ENCODE measurements around the gene BCL2L12. TPM values are rescaled to one million over a fixed set of nuclear protein-coding genes. Genes with fewer than 3 reads are reported as not detected.
A peak's percentile ranks its signal among the peaks of the same experiment; 100 is the strongest.

Gene BCL2L12
- total and polyA plus RNA-seq, 2 of the 13 experiments (the other 11 are each of a cell fraction or from before 2014, with no cell fraction given): 26.8 to 40.8 TPM

DNA sequence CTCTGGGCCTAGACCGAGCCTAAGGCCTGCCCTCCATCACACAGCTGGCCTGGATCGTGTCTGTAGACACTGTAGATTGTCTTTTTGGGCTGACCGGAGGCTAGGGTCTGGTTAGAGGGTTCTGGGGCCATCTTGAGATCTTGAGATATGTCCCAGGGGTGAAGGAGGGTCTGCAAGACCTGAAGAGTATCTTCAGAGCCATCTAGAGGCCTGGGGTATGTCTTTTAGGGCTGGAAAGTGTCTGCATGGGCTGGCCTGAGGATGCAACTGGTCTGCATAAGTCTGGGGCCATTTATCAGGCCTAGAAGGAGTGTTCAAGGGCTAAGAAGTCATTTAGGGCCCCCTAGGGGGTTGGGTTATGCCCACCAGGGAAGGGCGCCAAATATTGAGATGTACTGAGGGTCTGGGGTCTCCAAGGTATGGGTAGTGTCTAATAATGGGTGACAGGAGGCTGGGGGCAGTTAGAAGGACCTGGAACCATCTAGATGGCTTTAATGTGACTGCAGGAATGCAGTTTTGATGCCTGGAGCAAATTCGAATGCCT, 23.2 kb upstream of the BCL2L12 start (continued):
- TF ChIP-seq, protein P1, sequence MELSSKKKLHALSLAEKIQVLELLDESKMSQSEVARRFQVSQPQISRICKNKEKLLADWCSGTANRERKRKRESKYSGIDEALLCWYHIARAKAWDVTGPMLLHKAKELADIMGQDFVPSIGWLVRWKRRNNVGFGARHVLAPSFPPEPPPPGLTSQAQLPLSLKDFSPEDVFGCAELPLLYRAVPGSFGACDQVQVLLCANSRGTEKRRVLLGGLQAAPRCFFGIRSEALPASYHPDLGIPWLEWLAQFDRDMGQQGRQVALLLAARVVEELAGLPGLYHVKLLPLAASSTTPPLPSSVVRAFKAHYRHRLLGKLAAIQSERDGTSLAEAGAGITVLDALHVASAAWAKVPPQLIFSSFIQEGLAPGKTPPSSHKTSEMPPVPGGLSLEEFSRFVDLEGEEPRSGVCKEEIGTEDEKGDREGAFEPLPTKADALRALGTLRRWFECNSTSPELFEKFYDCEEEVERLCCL (CRISPR knock-in tag; IDR thresholded peaks at IDR 0.05; ENCODE audit: borderline replicate concordance): no peak
- TF ChIP-seq ZNF430 (CRISPR knock-in tag; IDR thresholded peaks at IDR 0.05) (no peak), KDM5A (IDR thresholded peaks at IDR 0.05; ENCODE audit: borderline replicate concordance, low read length) (peak; percentile 47), MZF1 (CRISPR knock-in tag; IDR thresholded peaks at IDR 0.05; ENCODE audit: borderline replicate concordance) (no peak), ZNF891 (CRISPR knock-in tag; IDR thresholded peaks at IDR 0.05) (no peak), CREB3 (CRISPR knock-in tag; IDR thresholded peaks at IDR 0.05) (no peak), NBN (conservative IDR thresholded peaks at IDR 0.05) (no peak), GTF2F1 (IDR thresholded peaks at IDR 0.05; ENCODE audit: low read length) (no peak), ZBTB3 (CRISPR knock-in tag; IDR thresholded peaks at IDR 0.05; ENCODE audit: borderline replicate concordance, low read depth) (no peak), ZSCAN22 (CRISPR knock-in tag; IDR thresholded peaks at IDR 0.05) (no peak), ZSCAN21 (CRISPR knock-in tag; IDR thresholded peaks at IDR 0.05; ENCODE audit: borderline replicate concordance) (no peak), KLF6 (CRISPR knock-in tag; IDR thresholded peaks at IDR 0.05) (no peak), ZNF691 (CRISPR knock-in tag; IDR thresholded peaks at IDR 0.05; ENCODE audit: borderline replicate concordance, low read depth) (no peak), ZNF264 (CRISPR knock-in tag; IDR thresholded peaks at IDR 0.05) (no peak), IRF1 (CRISPR knock-in tag; IDR thresholded peaks at IDR 0.05; ENCODE audit: low read depth) (no peak), SP2 (CRISPR knock-in tag; IDR thresholded peaks at IDR 0.05) (no peak), ZNF3 (CRISPR knock-in tag; IDR thresholded peaks at IDR 0.05) (no peak), SAP130 (CRISPR knock-in tag; IDR thresholded peaks at IDR 0.05; ENCODE audit: low read depth) (no peak), MLXIP (CRISPR knock-in tag; IDR thresholded peaks at IDR 0.05; ENCODE audit: borderline replicate concordance) (0 out of 2 replicates have a peak, but pooled peaks have one; percentile 2)
- TF ChIP-seq, protein P2, sequence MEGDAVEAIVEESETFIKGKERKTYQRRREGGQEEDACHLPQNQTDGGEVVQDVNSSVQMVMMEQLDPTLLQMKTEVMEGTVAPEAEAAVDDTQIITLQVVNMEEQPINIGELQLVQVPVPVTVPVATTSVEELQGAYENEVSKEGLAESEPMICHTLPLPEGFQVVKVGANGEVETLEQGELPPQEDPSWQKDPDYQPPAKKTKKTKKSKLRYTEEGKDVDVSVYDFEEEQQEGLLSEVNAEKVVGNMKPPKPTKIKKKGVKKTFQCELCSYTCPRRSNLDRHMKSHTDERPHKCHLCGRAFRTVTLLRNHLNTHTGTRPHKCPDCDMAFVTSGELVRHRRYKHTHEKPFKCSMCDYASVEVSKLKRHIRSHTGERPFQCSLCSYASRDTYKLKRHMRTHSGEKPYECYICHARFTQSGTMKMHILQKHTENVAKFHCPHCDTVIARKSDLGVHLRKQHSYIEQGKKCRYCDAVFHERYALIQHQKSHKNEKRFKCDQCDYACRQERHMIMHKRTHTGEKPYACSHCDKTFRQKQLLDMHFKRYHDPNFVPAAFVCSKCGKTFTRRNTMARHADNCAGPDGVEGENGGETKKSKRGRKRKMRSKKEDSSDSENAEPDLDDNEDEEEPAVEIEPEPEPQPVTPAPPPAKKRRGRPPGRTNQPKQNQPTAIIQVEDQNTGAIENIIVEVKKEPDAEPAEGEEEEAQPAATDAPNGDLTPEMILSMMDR (CRISPR knock-in tag; IDR thresholded peaks at IDR 0.05): no peak

Measured in HepG2 (cell line).